Measurements from ENCODE around the gene SLC12A8.

The SLC12A8 gene

GRCh38 chr3:125140011-125140817, 72.3 kb downstream of the SLC12A8 start:
- no peak for DNase-seq (ENCODE audit: extremely low read depth, low read depth)

GRCh38 chr3:125139386-125139785, 73.2 kb downstream of the SLC12A8 start:
- TF ChIP-seq CTCF (IDR thresholded peaks at IDR 0.05; ENCODE audit: low read depth, low read length): no peak
- DNase-seq (ENCODE audit: extremely low read depth, low read depth): no peak

More at GRCh38 chr3:125140011-125140817, 72.3 kb downstream of the SLC12A8 start:
- no peak for TF ChIP-seq CTCF (IDR thresholded peaks at IDR 0.05; ENCODE audit: low read depth, low read length)

- TF ChIP-seq CTCF (IDR thresholded peaks at IDR 0.05; ENCODE audit: low read depth, low read length): no peak
- DNase-seq (ENCODE audit: extremely low read depth, low read depth): no peak
Observed at GRCh38 chr3:125137358-125138033, 75.1 kb downstream of the SLC12A8 start.

GRCh38 chr3:125136966-125137357, 75.6 kb downstream of the SLC12A8 start:
- no peak for DNase-seq (ENCODE audit: extremely low read depth, low read depth)
- TF ChIP-seq CTCF (IDR thresholded peaks at IDR 0.05; ENCODE audit: low read depth, low read length): no peak

- DNase-seq (ENCODE audit: extremely low read depth, low read depth): no peak
- no peak for TF ChIP-seq CTCF (IDR thresholded peaks at IDR 0.05; ENCODE audit: low read depth, low read length)
Observed at GRCh38 chr3:125136515-125136914, 76.0 kb downstream of the SLC12A8 start.

GRCh38 chr3:125134952-125135351, 77.6 kb downstream of the SLC12A8 start:
- DNase-seq (ENCODE audit: extremely low read depth, low read depth): no peak
- TF ChIP-seq CTCF (IDR thresholded peaks at IDR 0.05; ENCODE audit: low read depth, low read length): no peak

GRCh38 chr3:125132815-125133214, 79.7 kb downstream of the SLC12A8 start:
- DNase-seq (ENCODE audit: extremely low read depth, low read depth): no peak
- TF ChIP-seq CTCF (IDR thresholded peaks at IDR 0.05; ENCODE audit: low read depth, low read length): no peak
